HG02763 (cell line): Measurements from ENCODE around the gene PTGDR.

Experiments used
- ATAC-seq: cut with Tn5 transposase; IDR thresholded peaks from one replicate; pipeline ENCODE4 v1.9.1; 2021; ENCODE audit warnings: mild to moderate bottlenecking, moderate library complexity; ENCODE audit not compliant: unreplicated experiment

PTGDR gene

GRCh38 chr14:52263190-52263589, 4.3 kb upstream of the PTGDR start:
- ATAC-seq = no peak

DNA sequence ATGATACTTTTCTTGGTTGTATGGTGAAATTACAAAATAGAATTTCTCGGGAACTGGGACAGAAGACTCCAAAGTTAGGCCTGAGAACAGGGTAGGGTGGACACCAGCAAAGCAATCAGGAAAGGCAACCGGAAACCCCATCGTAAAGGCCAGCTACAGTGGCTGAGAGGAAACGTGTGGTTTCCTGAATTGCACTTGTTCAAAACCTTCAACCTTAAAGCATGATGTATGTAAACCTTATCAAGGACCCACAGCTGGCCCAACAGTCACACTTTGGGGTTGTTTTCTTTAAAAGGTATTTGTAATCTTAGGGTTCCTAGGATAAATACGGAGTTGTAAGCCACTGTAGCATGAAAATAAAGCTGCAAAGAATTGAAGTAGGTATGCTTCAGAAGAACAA, 2.2 kb upstream of the PTGDR start:
- ATAC-seq = no peak

GRCh38 chr14:52266179-52266578, 1.3 kb upstream of the PTGDR start:
- no peak for ATAC-seq

- no peak for ATAC-seq
Measured at GRCh38 chr14:52266782-52267181, 716 bp upstream of the PTGDR start.

DNA sequence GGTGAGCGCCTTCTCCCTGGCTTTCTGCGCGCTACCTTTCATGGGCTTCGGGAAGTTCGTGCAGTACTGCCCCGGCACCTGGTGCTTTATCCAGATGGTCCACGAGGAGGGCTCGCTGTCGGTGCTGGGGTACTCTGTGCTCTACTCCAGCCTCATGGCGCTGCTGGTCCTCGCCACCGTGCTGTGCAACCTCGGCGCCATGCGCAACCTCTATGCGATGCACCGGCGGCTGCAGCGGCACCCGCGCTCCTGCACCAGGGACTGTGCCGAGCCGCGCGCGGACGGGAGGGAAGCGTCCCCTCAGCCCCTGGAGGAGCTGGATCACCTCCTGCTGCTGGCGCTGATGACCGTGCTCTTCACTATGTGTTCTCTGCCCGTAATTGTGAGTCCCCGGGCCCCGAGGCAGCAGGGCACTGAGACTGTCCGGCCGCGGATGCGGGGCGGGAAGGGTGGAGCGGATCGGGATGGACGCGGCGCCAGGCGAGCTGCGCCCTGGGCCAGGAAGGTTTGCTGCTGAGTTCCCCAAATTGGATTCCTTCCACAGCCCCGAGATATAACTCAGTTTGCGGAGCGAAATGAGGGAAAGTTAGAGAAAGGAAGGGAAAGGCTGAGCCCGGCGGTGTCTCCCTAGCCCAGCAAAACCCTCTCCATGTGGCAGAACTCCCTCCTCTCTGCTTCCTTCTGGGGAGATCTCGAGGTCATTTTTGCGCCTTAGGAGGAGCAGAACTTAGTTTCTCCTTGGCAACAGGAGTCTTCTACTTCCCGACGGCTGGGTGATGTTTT, 972 bp downstream of the PTGDR start:
- no peak for ATAC-seq

DNA sequence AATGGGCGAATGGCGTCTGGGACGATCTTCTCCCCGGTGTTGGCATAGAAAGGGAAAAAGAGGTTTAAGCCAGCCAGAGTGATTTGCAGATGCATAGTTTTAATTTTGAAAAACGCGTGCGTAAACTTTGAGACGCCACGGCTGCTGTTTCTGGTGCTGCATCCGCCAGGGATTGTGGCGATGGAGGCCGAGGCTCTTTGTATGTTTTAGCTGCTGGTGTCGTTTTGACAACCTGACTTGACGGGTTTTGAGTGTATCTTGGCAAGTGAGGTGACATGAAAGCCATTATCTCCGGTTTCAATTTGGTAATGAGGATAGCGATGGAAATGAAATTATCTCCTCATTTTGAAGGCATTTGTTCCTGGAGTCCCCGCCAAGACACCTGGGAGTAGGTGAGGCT, 1.6 kb downstream of the PTGDR start:
- no peak for ATAC-seq

- ATAC-seq = no peak
Measured at GRCh38 chr14:52269982-52270381, 2.5 kb downstream of the PTGDR start.

DNA sequence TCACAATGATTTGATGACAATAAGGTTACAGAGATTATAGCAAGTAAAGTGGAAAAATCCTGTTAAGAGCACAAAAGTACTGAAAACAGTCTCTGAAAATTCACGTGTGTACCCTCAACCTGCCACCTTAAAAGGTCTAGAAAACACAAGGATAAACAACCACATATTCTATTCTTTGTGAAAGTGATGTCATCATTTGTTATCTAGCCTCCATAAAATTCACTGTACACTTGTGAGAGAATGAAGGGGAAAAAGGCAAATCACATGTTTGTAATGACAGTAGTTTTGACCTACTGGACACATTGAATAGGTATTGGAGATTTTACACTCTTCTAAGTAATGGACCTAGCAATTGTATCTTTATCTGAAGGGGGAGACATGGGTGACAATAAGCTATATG, 4.0 kb downstream of the PTGDR start:
- ATAC-seq = no peak

DNA sequence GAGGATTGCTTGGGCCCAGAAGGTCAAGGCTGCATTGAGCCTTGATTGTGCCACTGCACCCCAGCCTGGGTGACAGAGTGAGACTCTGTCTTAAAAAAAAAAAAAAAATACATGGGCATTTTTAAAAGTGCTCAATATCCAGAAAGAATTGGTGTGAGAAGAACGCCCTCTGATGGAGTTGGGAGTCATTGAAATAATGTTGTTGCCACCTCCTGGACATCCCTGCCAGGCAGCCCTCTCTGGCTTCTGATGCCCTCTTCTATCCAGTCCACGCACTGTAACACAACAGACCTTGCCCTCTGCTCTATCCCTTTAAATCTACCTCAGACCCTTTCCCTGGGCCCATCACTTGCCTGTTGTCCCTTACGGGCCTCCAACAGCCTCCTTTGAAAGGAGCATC, 4.9 kb downstream of the PTGDR start:
- ATAC-seq = no peak

DNA sequence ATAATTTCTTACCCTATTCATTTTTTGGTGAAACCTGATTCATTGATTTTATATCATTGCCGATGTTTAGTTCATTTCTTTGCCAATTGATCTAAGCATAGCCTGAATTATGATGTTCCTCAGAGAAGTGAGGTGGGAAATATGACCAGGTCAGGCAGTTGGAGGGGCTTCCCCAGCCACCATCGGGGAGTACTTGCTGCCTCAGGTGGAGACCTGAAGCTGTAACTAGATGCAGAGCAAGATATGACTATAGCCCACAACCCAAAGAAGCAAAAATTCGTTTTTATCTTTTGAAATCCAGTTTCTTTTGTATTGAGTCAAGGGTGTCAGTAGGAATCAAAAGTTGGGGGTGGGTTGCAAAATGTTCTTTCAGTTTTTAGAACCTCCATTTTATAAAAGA, 7.9 kb downstream of the PTGDR start:
- ATAC-seq = no peak

DNA sequence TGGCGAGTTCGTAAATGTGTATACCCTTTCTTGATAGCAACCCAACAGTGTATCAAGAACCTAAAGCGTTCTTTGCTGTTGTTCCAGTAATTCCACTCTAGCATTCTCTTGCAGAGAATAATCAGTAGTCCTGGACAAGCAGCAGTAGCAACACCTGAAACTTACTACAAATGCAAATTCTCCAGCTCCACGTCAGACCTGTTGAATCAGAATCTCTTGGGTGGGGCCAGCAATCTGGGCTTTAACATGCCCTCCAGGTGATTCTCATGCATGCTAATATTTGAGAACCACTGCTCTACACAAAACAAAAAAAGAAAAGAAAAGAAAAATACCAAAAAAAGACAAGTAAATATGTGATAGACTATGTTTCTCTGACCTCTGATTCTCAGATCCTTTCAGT, 10.1 kb downstream of the PTGDR start:
- ATAC-seq = no peak

DNA sequence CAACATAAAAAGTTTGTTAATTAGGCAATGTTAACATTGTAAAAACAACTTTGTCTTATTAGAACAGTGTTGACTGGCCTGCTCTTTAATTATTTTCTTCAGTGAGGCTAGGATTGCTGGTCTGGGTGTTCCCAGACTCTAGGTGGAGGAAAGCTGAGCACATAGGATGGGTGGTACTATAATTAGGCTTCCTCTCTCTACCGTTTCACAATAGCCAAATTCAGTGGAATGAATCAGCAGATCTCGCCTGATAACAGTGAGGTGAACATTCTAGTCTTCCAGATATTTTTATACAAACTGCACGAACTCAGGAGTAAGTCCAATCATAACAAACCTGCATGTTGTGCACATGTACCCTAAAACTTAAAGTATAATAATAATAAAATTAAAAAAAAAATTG, 11.9 kb downstream of the PTGDR start:
- no peak for ATAC-seq

- ATAC-seq = no peak
Measured at GRCh38 chr14:52283099-52283498, 15.6 kb downstream of the PTGDR start.

DNA sequence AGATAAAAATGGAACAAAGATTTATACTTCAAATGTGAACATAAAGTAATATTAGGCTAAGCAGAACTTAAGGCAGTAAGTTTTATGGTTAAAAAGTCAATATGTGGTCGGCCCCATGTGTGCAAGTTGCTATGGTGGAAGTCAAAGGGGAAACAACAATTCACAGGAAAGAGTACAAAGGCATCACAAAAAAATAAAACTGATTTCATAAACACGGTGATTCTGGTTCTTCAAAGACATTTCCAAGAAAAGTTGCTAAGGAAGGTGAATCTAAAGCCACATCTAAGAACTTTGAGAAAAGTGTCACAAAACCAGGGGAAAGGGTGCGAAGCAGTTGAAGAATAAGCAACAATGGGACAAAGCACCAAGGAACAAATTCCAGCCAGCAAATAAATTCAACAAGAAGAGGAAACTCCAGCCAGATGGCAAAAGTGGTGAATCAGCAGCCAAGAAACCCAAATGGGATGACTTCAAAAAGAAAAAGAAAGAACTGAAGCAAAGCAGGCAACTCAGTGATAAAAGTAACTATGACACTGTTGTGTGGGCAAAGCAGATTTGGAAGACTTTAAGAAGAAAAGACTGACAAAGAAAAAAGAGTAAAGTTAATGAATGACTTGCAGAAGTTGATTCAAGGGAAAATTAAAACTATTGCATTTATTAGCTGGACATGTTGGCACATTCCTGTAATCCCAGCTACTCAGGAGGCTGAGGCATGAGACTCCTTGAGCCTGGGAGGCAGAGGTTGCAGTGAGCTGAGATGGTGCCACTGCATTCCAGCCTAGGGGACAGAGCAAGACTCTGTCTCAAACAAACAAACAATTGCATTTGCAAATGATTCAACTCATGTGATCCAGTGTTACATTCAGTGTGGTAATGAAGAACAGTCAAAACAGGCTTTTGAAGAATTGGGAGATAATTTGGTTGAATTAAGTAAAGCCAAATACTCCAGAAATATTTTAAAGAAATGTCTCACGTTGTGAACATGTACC, 19.5 kb downstream of the PTGDR start:
- ATAC-seq = no peak

- ATAC-seq = no peak
Measured at GRCh38 chr14:52296378-52296777, 28.9 kb downstream of the PTGDR start.

- ATAC-seq = no peak
Measured at GRCh38 chr14:52298795-52299194, 31.3 kb downstream of the PTGDR start.

GRCh38 chr14:52299692-52300278, 32.3 kb downstream of the PTGDR start:
- no peak for ATAC-seq

- ATAC-seq = no peak
Measured at GRCh38 chr14:52303236-52303635, 35.7 kb downstream of the PTGDR start.

- no peak for ATAC-seq
Measured at GRCh38 chr14:52304248-52304904, 36.9 kb downstream of the PTGDR start.

- no peak for ATAC-seq
Measured at GRCh38 chr14:52305014-52305413, 37.5 kb downstream of the PTGDR start.

DNA sequence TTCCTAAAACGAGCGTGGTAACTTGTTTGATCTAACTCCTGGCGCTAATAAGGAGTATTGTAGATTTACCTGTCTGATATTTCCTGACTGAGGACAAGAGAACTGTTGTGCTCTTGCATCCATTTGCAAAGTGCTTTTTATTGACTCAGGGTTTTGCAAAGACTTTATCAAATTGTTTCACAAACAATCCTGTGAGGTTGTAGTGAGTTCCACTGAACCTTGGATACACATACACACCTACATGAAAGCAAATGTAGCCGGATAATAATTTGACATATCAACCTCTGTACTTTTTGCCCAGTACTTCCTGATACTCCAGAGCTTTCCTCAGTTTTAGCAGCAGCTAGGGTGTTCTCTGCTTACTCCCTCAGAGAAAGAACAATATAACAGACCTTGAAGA, 39.9 kb downstream of the PTGDR start:
- ATAC-seq = no peak
